GM23248 (cell line): ENCODE results near the gene ANKS1B.

Experiments used
- EZH2 ChIP-seq: fragments of 200-600 bp; sonication (generic); IDR thresholded peaks from 2 replicates; pipeline ENCODE4 v1.6.1; 2018; ENCODE audit warnings: antibody characterized with exemption, mild to moderate bottlenecking; ENCODE audit not compliant: insufficient read depth, poor library complexity, severe bottlenecking
- EZH2phosphoT487 ChIP-seq: fragments of 200-600 bp; sonication (generic); IDR thresholded peaks from 2 replicates; pipeline ENCODE4 v1.6.1; 2018; ENCODE audit warnings: antibody characterized with exemption, moderate library complexity, mild to moderate bottlenecking, low read depth; ENCODE audit not compliant: insufficient read depth

DNA sequence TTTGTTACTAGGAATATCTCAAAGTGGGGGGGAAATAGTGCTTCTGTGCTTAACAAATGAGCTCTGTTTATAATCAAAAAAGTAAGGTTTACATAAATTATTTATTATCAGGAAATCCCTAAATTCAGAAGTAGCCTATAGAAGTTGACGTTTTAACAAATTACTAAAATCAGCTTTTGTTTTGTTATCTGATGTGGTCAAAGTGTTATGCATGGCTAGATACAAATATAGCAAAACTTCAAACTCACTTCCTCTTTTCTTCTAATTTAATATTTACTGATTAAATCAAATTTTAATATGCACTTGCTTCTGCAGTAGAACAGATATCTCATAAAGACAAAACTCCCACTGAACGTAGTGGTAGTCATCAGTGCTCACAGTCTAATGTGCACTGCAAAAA is 289.7 kb downstream of the ANKS1B start:
- no peak for TF ChIP-seq EZH2phosphoT487
- TF ChIP-seq EZH2 = no peak
